Endometrium (tissue), 2 donors: Measurements from ENCODE around the gene ZNF722.
"Not testable (repeated sequence)": the region's sequence is repeated elsewhere in the genome, so short reads cannot be mapped to it uniquely, and the experiment has no call there.

Source experiments
- FAIRE-seq: peaks from 2 replicates; lab custom pipeline; 2012; peaks lifted over from hg19 to GRCh38; lab: Jason Lieb, UNC
- donor health status: control.
- donor health status: control.

Gene ZNF722

DNA sequence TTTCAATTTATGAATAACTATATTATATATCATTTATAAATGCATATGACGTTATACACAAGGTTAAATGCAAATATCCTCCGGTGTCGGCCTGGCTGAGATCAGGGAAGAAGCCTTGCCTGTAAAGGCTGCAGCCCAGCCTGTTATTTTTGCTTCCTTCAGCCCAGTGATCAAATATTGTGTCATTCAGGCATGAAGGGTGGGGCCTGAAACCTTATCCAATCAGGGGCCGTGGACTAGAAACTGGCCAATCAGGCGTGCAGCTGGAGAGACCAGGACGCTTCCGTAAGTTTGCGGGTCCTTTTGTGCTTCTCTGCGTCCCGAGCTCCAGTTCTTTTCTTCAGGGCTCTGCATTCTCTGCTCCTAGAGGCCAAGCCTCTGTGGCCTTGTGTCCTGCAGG is at the start of gene ZNF722:
TSS of gene ZNF722 (plus strand) at position 301 of the 400 bp plus-strand sequence. CDS start 113 bp downstream, outside the sequence.
- FAIRE-seq: no peak

DNA sequence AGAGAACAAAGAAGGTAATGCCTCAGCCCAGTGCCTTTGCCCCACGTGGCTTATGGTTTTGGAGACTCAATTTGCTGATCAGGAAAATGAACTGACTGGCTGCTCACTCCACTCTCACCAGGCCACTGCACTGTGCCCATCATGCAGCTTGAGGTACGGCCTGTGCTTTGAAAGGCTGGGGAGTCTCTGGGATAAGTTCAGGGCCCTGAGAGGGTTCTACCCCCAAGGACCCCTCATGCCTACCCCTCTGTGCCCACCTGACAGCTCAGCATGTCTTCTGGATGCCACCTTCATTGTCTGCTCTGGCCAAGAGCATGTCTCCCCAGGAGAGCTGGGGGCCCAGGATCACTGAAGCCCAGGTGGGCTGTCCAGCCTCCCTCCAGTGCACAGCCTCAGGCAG is 45.5 kb upstream of the ZNF722 start:
- no peak for FAIRE-seq

DNA sequence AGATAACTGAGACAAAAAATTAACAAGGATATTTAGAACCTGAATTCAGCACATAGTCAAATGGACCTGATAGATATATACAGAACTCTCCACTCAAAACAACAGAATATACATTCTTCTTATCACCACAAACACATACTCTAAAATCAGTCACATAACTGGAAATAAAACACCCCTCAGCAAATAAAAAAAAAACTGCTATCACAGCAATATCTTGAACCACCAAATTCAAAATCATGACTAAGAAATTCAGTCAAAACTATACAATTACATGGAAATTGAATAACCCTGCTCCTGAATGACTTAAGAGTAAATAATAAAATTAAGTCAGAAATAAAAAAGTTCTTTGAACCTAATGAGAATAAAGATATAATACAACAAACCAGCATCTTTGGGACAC is 30.0 kb upstream of the ZNF722 start:
- FAIRE-seq: no peak

DNA sequence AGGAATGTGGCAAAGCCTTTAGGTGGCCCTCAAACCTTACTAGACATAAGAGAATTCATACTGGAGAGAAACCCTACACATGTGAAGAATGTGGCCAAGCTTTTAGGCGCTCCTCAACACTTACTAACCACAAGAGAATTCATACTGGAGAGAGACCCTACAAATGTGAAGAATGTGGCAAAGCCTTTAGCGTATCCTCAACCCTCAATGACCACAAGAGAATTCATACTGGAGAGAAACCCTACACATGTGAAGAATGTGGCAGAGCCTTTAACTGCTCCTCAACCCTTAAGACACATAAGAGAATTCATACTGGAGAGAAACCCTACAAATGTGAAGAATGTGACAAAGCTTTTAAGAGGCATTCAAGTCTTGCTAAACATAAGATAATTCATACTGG is 16.8 kb downstream of the ZNF722 start:
- FAIRE-seq: not testable (repeated sequence)

DNA sequence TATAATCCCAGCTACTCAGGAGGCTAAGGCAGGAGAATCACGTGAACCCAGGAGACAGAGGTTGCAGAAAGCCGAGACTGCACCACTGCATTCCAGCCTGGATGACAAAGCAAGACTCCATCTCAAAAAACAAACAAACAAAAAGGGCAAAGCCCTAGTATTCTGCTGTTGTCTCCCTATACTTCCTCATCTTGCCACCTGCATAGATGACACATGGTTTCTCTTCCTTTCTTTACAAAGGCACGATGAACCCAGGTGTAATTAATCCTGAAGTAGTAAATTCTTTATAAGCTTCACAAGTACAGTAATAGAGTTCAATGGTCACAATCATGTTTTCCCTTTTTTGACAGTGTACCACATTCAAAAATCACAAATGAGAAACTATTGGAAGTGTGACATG is 36.7 kb downstream of the ZNF722 start:
- FAIRE-seq: no peak

DNA sequence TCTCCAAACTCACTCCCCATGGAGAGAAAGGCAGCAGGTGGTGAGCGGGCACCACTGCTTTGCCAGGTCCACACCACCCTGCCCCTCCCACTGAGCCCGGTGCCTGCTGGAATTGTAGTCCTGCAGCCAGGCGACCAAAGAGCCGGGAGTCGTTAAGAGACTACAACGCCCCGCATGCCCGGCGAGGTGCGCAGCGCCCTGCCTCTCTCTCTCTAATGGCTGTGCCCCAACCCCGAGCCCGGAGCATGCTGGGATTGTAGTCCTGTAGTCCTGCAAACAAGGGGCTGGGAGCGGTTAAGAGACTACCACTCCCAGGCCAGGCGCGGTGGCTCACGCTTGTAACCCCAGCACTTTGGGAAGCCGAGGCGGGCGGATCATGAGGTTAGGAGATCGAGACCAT is 38.4 kb downstream of the ZNF722 start:
- no peak for FAIRE-seq

DNA sequence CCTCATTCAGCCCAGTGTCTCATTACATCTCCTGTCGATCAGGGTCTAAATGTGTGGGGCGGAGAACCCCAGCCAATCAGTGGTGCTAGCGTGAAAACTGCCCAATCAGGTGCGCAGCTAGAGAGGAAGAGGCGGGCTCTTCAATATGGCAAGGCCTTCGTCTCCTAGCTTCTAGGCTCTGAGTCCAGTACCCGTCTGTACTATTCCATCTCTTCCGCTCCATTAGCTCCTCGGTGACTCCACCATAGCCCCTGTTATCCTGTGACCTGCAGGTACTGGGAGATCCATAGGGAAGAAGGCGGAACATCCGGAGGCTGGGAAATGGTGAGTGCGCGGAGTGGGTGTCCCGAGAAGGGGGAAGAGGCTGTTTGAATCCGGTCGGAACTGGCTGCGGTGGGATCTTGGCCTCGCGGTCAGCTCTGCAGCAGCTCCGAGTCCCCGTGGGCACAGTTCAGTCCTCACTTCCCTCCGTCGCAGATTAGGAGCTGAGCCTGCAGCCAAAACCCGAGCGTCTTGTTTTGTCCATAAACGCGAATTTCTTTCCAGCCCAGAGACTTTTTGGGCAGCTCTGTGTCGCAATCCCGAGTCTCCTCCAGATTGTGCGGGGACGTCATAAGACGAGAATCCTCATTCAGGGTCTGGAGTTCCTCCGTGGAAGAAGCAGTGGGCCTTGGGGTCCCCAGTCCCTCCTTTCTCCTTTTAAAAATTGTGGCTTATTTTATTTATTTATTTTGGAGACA is 46.8 kb downstream of the ZNF722 start, which contains the start of gene ZNF727:
TSS of gene ZNF727 (plus strand) at position 134 of the 740 bp plus-strand sequence. CDS start at position 322, 188 bp downstream.
- peak; percentile 43 for FAIRE-seq

DNA sequence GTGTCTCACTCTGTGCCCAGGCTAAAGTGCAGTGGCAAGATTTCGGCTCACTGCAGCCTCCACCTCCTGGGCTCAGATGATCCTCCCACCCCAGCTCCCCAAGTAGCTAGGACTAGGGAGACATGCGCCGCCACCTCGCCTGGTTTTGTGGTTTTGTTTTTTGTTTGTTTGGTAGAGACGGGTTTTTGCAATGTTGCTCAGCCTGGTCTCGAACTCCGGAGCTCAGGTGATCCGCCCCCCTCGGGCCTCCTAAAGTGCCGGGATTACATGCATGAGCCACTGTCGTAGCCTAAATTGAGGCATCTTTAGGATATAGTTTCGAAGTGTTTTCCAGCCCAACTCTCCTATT is 47.4 kb downstream of the ZNF722 start:
- no peak for FAIRE-seq
